Subcutaneous preadipocyte (primary cell): ENCODE measurements around the gene SERTAD4. TPM values are rescaled to one million over a fixed set of nuclear protein-coding genes. Genes with fewer than 3 reads are reported as not detected.

Experiments
- total RNA-seq: library from RNA; depleted of rRNA; stranded (reverse); fragments of >200 nt; gene quantifications from 2 replicates; pipeline ENCODE4 v1.2.3, GENCODE V29; 2012

The SERTAD4 gene
- under 0.01 and 0.20 TPM in 2 replicates for total RNA-seq

GRCh38 chr1:210232511-210233215, at the start of gene SERTAD4:
Gene SERTAD4, plus strand, starts transcription at chr1:210232796. Its CDS starts 5,165 bp downstream, at chr1:210237961.

Other genes with a start within 250 kb of the SERTAD4 start
- 1.1 and 2.2 TPM in 2 replicates for gene HHAT, start 96.1 kb downstream of the SERTAD4 start, total RNA-seq